GM12878 (cell line): ENCODE measurements around the gene LRRC4B. TPM values are rescaled to one million over a fixed set of nuclear protein-coding genes. Genes with fewer than 3 reads are reported as not detected.

Source experiments
- ATAC-seq: fragments of 200-7000 bp; cut with Tn5 transposase; 3 replicates; pipeline ENCODE4 v1.9.1; 2020; ENCODE audit warnings: mild to moderate bottlenecking, moderate library complexity
- BruUV-seq: library from RNA; stranded (reverse); fragments of 400-500 nt; replicated peaks from 2 replicates; lab custom pipeline; 2021; lab: Mats Ljungman, UMichigan
- CTCF ChIA-PET: fragments of 300-600 bp; sonication (Branson Sonifier 250); formaldehyde crosslinking; extraction: SDS; loops from one replicate; lab custom pipeline; 2021; ENCODE audit warnings: inconsistent platforms; lab: Yijun Ruan, JAX
- POLR2A ChIA-PET: fragments of 350-600 bp; formaldehyde crosslinking; extraction: SDS; loops from one replicate; lab custom pipeline; 2021; ENCODE audit warnings: inconsistent platforms; lab: Charles Lee
- RAD21 ChIA-PET: fragments of 300-600 bp; sonication (Branson Sonifier 250); formaldehyde crosslinking; loops from one replicate; lab custom pipeline; 2023; ENCODE audit warnings: antibody characterized with exemption; ENCODE audit not compliant: unreplicated experiment; lab: Charles Lee
- SMC1A ChIA-PET: fragments of 300-600 bp; sonication (Branson Sonifier 250); formaldehyde crosslinking; loops from one replicate; lab custom pipeline; 2023; ENCODE audit not compliant: unreplicated experiment, uncharacterized antibody; lab: Charles Lee
- DNase-seq: peaks from one replicate; pipeline ENCODE4 v3.0.0-alpha.2; 2011; ENCODE audit warnings: low read depth, low spot score
- FAIRE-seq: peaks from 3 replicates; lab custom pipeline; 2011; peaks lifted over from hg19 to GRCh38; lab: Jason Lieb, UNC
- H2AFZ ChIP-seq: 2 replicates; pipeline ENCODE4 v1.6.0; 2011; ENCODE audit warnings: low read depth, low read length, control low read depth; ENCODE audit not compliant: control insufficient read depth
- H3K27ac ChIP-seq: 2 replicates; pipeline ENCODE4 v1.5.1; 2011; ENCODE audit warnings: control low read depth; ENCODE audit not compliant: control insufficient read depth, insufficient read depth
- H3K27me3 ChIP-seq, 2 experiments: replicated peaks in 1 of 2; 2 replicates each; pipeline versions ENCODE4 v1.6.0 to v1.6.1; 2011; ENCODE audit warnings: low read length in 1 of 2; ENCODE audit not compliant: control insufficient read depth in 2 of 2, insufficient read depth in 2 of 2
- H3K36me3 ChIP-seq, 2 experiments: 2 replicates each; pipeline ENCODE4 v1.5.1; 2011; ENCODE audit warnings: low read length in 1 of 2; ENCODE audit not compliant: control insufficient read depth in 2 of 2, insufficient read depth in 2 of 2
- H3K4me1 ChIP-seq: 2 replicates; pipeline ENCODE4 v1.6.1; 2011; ENCODE audit warnings: mild to moderate bottlenecking, low read length, moderate library complexity, mixed read lengths; ENCODE audit not compliant: control insufficient read depth, insufficient read depth
- H3K4me2 ChIP-seq: 2 replicates; pipeline ENCODE4 v1.6.0; 2011; ENCODE audit warnings: control low read depth; ENCODE audit not compliant: control insufficient read depth, insufficient read depth
- H3K4me3 ChIP-seq: fragments of 200-600 bp; sonication (generic); 2 replicates; pipeline ENCODE4 v1.5.1; 2016
- H3K79me2 ChIP-seq: 2 replicates; pipeline ENCODE4 v1.6.0; 2011; ENCODE audit warnings: low read length; ENCODE audit not compliant: control insufficient read depth, insufficient read depth
- H3K9ac ChIP-seq: 2 replicates; pipeline ENCODE4 v1.8.0; 2011; ENCODE audit warnings: low read length, control low read depth, mixed read lengths; ENCODE audit not compliant: control insufficient read depth, insufficient read depth
- H3K9me3 ChIP-seq: replicated peaks from 3 replicates; pipeline ENCODE4 v1.5.1; 2011; ENCODE audit warnings: mild to moderate bottlenecking, low read length; ENCODE audit not compliant: control insufficient read depth, insufficient read depth
- H4K20me1 ChIP-seq: 2 replicates; pipeline ENCODE4 v1.6.0; 2011; ENCODE audit not compliant: control insufficient read depth, insufficient read depth
- CEBPZ ChIP-seq: fragments of 150-350 bp; IDR thresholded peaks from 2 replicates; pipeline ENCODE4 v1.6.1; 2016; ENCODE audit warnings: low read depth, low read length
- CHD2 ChIP-seq: IDR thresholded peaks from 2 replicates; pipeline ENCODE4 v1.6.1; 2011; ENCODE audit warnings: low read depth, low read length, improper control_type of control experiment, borderline replicate concordance
- NFIC ChIP-seq: IDR thresholded peaks from 2 replicates; pipeline ENCODE4 v1.6.1; 2012; ENCODE audit warnings: low read depth, mild to moderate bottlenecking, inconsistent platforms, low read length, moderate library complexity
- POLR2AphosphoS5 ChIP-seq: IDR thresholded peaks from 2 replicates; pipeline ENCODE4 v1.6.1; 2011; ENCODE audit warnings: mild to moderate bottlenecking, low read length, inconsistent platforms
- PRDM15 ChIP-seq: fragments of 450-650 bp; formaldehyde crosslinking; IDR thresholded peaks from 2 replicates; pipeline ENCODE4 v1.4.0; 2020; ENCODE audit warnings: mild to moderate bottlenecking, moderate library complexity
- TCF12 ChIP-seq: IDR thresholded peaks from 2 replicates; pipeline ENCODE4 v1.6.1; 2011; ENCODE audit warnings: low read depth, mild to moderate bottlenecking, low read length
- YY1 ChIP-seq: IDR thresholded peaks from 2 replicates; pipeline ENCODE4 v1.6.1; 2011; ENCODE audit warnings: low read depth, mild to moderate bottlenecking, low read length
- ZNF384 ChIP-seq: IDR thresholded peaks from 2 replicates; pipeline ENCODE4 v1.6.1; 2012; ENCODE audit warnings: low read depth, mild to moderate bottlenecking, low read length, improper control_type of control experiment, borderline replicate concordance
- ZNF687 ChIP-seq: fragments of 450-650 bp; IDR thresholded peaks from 2 replicates; pipeline ENCODE4 v1.6.1; 2017; ENCODE audit warnings: mild to moderate bottlenecking, moderate library complexity
- WGBS: methylation state at CpG from one replicate; pipeline ENCODE4 v1.1.6; 2016; ENCODE audit warnings: low lambda C conversion rate; ENCODE audit not compliant: insufficient replicate concordance, insufficient coverage; ENCODE audit errors: missing lambda C conversion rate; 5-methylcytosine and 5-hydroxymethylcytosine counted together
- in situ Hi-C: fragments of 300-500 bp; cut with MboI; formaldehyde crosslinking; loops from 9 replicates; pipeline ENCODE4 v1.14.3; 2018; ENCODE audit warnings: mixed read lengths
- intact Hi-C: fragments of 100-400 bp; cut with micrococcal nuclease; formaldehyde crosslinking; loops from one replicate; pipeline ENCODE4 v1.14.2; 2022; ENCODE audit not compliant: unreplicated experiment
- polyA plus RNA-seq, 11 experiments: library from polyadenylated mRNA; depleted of rRNA in 4 of 11; unstranded in 6 of 11; stranded (reverse) in 5 of 11; fragments of >200 nt; fragmentation: Nextera tagmentation in 4 of 11; fragmentation: Illumina TruSeq in 1 of 11; extraction: Ambion mirVana in 4 of 11; extraction: Trizol in 1 of 11; gene quantifications; 1 replicate in 1 of 11; 2 replicates in 10 of 11; pipeline versions ENCODE4 v1.2.1 to v1.2.3, GENCODE V29; 2011 to 2016; ENCODE audit warnings: inconsistent platforms in 2 of 11, missing spikeins in 2 of 11, low read depth in 1 of 11
- total RNA-seq, 4 experiments: library from RNA; depleted of rRNA in 3 of 4; stranded (reverse); fragments of >200 nt in 3 of 4; fragmentation: Illumina TruSeq in 1 of 4; extraction: Trizol in 1 of 4; gene quantifications; 2 replicates each; pipeline versions ENCODE4 v1.2.1 to v1.2.3, GENCODE V29; 2013 to 2021
- TF ChIP-seq, protein P1 (sequence below): fragments of 450-650 bp; IDR thresholded peaks from 2 replicates; pipeline ENCODE4 v1.6.1; 2017; ENCODE audit warnings: mild to moderate bottlenecking

Gene LRRC4B
- total and polyA plus RNA-seq, 10 of the 15 experiments (the other 5 are each of a cell fraction or from before 2014, with no cell fraction given): 0.14 TPM; not detected in 9

DNA sequence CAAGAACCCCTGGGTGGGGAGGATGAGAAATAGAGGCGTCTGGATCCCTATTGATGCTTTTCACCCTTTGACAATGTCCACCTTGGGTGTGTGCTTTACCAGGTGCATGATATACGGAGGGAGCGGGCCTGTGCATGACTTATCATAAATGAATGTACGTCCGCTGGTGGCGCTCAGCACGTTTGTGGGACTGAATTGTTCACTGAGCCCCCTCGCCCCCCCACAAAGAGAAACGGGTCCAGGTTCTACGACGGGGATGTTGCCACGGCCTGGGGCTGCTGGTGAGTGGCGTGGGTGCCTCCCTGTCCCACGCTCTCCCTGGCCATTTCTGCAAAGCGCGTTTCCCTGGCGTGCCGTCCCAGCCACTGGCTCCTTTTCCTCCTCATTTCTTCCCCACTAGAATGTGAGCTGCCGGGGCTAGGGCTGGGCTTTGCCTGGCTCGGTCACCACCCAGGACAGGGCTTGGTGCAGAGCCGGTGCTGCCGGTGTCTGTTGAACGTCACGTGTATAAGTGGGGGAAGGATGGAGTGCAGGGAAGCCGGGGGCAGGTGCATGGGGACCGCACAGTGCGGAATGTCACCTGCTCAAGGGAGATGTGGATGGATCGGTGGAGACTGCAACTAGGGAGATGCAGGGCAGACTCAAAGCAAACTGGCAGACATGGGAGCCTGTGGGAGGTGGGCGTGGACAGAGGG, 21.6 kb downstream of the LRRC4B start:
- H3K27me3 ChIP-seq: no peaks in the 10 kb centered on the region; a peak in 2 of 4 replicates
- intact Hi-C loops (no loop called here), in situ Hi-C loops (no loop called here)
- no peak overlapping the region for H3K9ac ChIP-seq
- H3K4me2 ChIP-seq: no peak overlapping the region
- no peaks in the 10 kb centered on the region for H3K36me3 ChIP-seq
- H3K79me2 ChIP-seq: no peaks in the 10 kb centered on the region
- no peaks in the 10 kb centered on the region for H3K9me3 ChIP-seq
- CTCF ChIA-PET: interaction anchor here (1.1 to 1.5 kb wide), 4 partner anchors 8 to 375 kb away, joined by 3 to 4 read pairs (median 4); no protein-coding TSS in a partner anchor
- FAIRE-seq (no peak), ATAC-seq (no peak), DNase-seq (no peak)
- H3K4me1 ChIP-seq: no peaks in the 10 kb centered on the region
- no peak overlapping the region for H3K27ac ChIP-seq
- SMC1A ChIA-PET: no interaction called here
- WGBS: 46% methylated on average over 29 of the region's 29 CpGs
- BruUV-seq: no TSS peak
- POLR2A ChIA-PET: no interaction called here
- no peak overlapping the region for H2AFZ ChIP-seq
- no peak overlapping the region for H3K4me3 ChIP-seq
- no peaks in the 10 kb centered on the region for H4K20me1 ChIP-seq
- RAD21 ChIA-PET: no interaction called here
- no peak for TF ChIP-seq PRDM15 (CRISPR knock-in tag)
- TF ChIP-seq NFIC: no peak
- no peak for TF ChIP-seq CHD2
- no peak for TF ChIP-seq ZNF384
- TF ChIP-seq, protein P1, sequence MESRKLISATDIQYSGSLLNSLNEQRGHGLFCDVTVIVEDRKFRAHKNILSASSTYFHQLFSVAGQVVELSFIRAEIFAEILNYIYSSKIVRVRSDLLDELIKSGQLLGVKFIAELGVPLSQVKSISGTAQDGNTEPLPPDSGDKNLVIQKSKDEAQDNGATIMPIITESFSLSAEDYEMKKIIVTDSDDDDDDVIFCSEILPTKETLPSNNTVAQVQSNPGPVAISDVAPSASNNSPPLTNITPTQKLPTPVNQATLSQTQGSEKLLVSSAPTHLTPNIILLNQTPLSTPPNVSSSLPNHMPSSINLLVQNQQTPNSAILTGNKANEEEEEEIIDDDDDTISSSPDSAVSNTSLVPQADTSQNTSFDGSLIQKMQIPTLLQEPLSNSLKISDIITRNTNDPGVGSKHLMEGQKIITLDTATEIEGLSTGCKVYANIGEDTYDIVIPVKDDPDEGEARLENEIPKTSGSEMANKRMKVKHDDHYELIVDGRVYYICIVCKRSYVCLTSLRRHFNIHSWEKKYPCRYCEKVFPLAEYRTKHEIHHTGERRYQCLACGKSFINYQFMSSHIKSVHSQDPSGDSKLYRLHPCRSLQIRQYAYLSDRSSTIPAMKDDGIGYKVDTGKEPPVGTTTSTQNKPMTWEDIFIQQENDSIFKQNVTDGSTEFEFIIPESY: no peak
- TF ChIP-seq YY1: no peak
- TF ChIP-seq TCF12: no peak
- no peak for TF ChIP-seq CEBPZ
- TF ChIP-seq ZNF687: no peak
- no peak for TF ChIP-seq POLR2AphosphoS5
